Vagina (tissue), 2 donors: ENCODE data around the gene EHMT1. TPM values are rescaled to one million over a fixed set of nuclear protein-coding genes. Genes with fewer than 3 reads are reported as not detected.

Experiments used
- DNase-seq, 2 donors: peaks; one replicate each; pipeline ENCODE4 v3.0.0-alpha.2; 2017; ENCODE audit errors: extremely low spot score in 2 of 2
- H3K27ac ChIP-seq: fragments of 200-600 bp; sonication (generic); one replicate; pipeline ENCODE4 v1.5.1; 2019
- H3K27me3 ChIP-seq: fragments of 200-600 bp; sonication (generic); one replicate; pipeline ENCODE4 v1.5.1; 2019
- H3K36me3 ChIP-seq, 2 donors: fragments of 200-600 bp; sonication (generic); one replicate each; pipeline ENCODE4 v1.5.1; 2017 to 2019
- H3K4me1 ChIP-seq: fragments of 200-600 bp; sonication (generic); one replicate; pipeline ENCODE4 v1.5.1; 2019
- H3K4me3 ChIP-seq, 2 donors: fragments of 200-600 bp; sonication (generic); 1 replicate in 1 of 2; 2 replicates in 1 of 2; pipeline ENCODE4 v1.5.1; 2016 to 2019
- H3K9me3 ChIP-seq: fragments of 200-600 bp; sonication (generic); one replicate; pipeline ENCODE4 v1.5.1; 2019
- CTCF ChIP-seq, 3 experiments: fragments of 450-650 bp in 2 of 3; fragments of 200-600 bp in 1 of 3; sonication (generic) in 1 of 3; IDR thresholded peaks; one replicate each; pipeline ENCODE4 v1.5.1; 2017 to 2019; ENCODE audit warnings: antibody characterized with exemption in 3 of 3, mild to moderate bottlenecking in 2 of 3, moderate library complexity in 2 of 3
- POLR2A ChIP-seq, 2 donors: fragments of 450-650 bp; IDR thresholded peaks; one replicate each; pipeline ENCODE4 v1.6.1; 2017; ENCODE audit warnings: antibody characterized with exemption in 2 of 2, mild to moderate bottlenecking in 2 of 2, moderate library complexity in 2 of 2
- POLR2AphosphoS5 ChIP-seq, 2 donors: sonication (generic); formaldehyde crosslinking; IDR thresholded peaks; one replicate each; pipeline ENCODE4 v1.9.0; 2017; ENCODE audit warnings: antibody characterized with exemption in 2 of 2, mild to moderate bottlenecking in 2 of 2, low read depth in 1 of 2; ENCODE audit not compliant: insufficient read depth in 1 of 2
- intact Hi-C: fragments of 100-400 bp; cut with DNase I; formaldehyde crosslinking; loops from one replicate; pipeline ENCODE4 v1.15.1; 2023
- total RNA-seq: library from RNA; depleted of rRNA; stranded (reverse); fragments of >200 nt; gene quantifications from one replicate; pipeline ENCODE4 v1.2.3, GENCODE V29; 2016

EHMT1 gene
- total RNA-seq, 1 donor from 2014 or later = 65.8 TPM

GRCh38 chr9:137696136-137696925 is 77.5 kb downstream of the EHMT1 start:
- H3K36me3 ChIP-seq = no peaks in the 10 kb centered on the region
- TF ChIP-seq POLR2AphosphoS5 (IDR thresholded peaks at IDR 0.05; ENCODE audit: insufficient read depth in 1 of 2, low read depth in 1 of 2) = no peak
- TF ChIP-seq POLR2A (IDR thresholded peaks at IDR 0.05) = no peak
- no peak for TF ChIP-seq CTCF (IDR thresholded peaks at IDR 0.05)
- H3K27ac ChIP-seq = no peak overlapping the region
- H3K4me3 ChIP-seq = no peak overlapping the region
- DNase-seq = no peak
- intact Hi-C loops = no loop called here
- no peaks in the 10 kb centered on the region for H3K27me3 ChIP-seq
- H3K9me3 ChIP-seq = no peaks in the 10 kb centered on the region
- peaks cover 27% of the 10 kb centered on the region for H3K4me1 ChIP-seq

GRCh38 chr9:137697193-137697592 is 78.4 kb downstream of the EHMT1 start:
- no peaks in the 10 kb centered on the region for H3K27me3 ChIP-seq
- H3K36me3 ChIP-seq = no peaks in the 10 kb centered on the region
- H3K4me1 ChIP-seq = peaks cover 18% of the 10 kb centered on the region
- no peaks in the 10 kb centered on the region for H3K9me3 ChIP-seq
- H3K27ac ChIP-seq = no peak overlapping the region
- TF ChIP-seq POLR2A (IDR thresholded peaks at IDR 0.05) (no peak), CTCF (IDR thresholded peaks at IDR 0.05) (no peak), POLR2AphosphoS5 (IDR thresholded peaks at IDR 0.05; ENCODE audit: insufficient read depth in 1 of 2, low read depth in 1 of 2) (no peak)
- no peak overlapping the region for H3K4me3 ChIP-seq
- no peak for DNase-seq
- intact Hi-C loops = no loop called here

- TF ChIP-seq POLR2AphosphoS5 (IDR thresholded peaks at IDR 0.05; ENCODE audit: insufficient read depth in 1 of 2, low read depth in 1 of 2) = no peak
- TF ChIP-seq POLR2A (IDR thresholded peaks at IDR 0.05) = no peak
- TF ChIP-seq CTCF (IDR thresholded peaks at IDR 0.05) = no peak
- Histone ChIP-seq H3K36me3 (no peaks in the 10 kb centered on the region), H3K27ac (no peak overlapping the region), H3K4me3 (no peak overlapping the region), H3K9me3 (no peaks in the 10 kb centered on the region), H3K27me3 (no peaks in the 10 kb centered on the region), H3K4me1 (peaks cover 14% of the 10 kb centered on the region)
- DNase-seq = no peak
- intact Hi-C loops = no loop called here
These were observed 79.0 kb downstream of the EHMT1 start for GRCh38 chr9:137697832-137698231.

GRCh38 chr9:137700911-137701310 is 82.1 kb downstream of the EHMT1 start:
- no peak overlapping the region for H3K4me3 ChIP-seq
- no peaks in the 10 kb centered on the region for H3K27me3 ChIP-seq
- no peak for DNase-seq
- H3K9me3 ChIP-seq = no peaks in the 10 kb centered on the region
- H3K4me1 ChIP-seq = peaks cover 11% of the 10 kb centered on the region
- intact Hi-C loops = no loop called here
- H3K36me3 ChIP-seq = no peaks in the 10 kb centered on the region
- TF ChIP-seq CTCF (IDR thresholded peaks at IDR 0.05) (no peak), POLR2AphosphoS5 (IDR thresholded peaks at IDR 0.05; ENCODE audit: insufficient read depth in 1 of 2, low read depth in 1 of 2) (no peak), POLR2A (IDR thresholded peaks at IDR 0.05) (no peak)
- no peak overlapping the region for H3K27ac ChIP-seq

GRCh38 chr9:137702615-137703379 is 84.0 kb downstream of the EHMT1 start:
- Histone ChIP-seq H3K27ac (no peak overlapping the region), H3K4me3 (no peak overlapping the region), H3K9me3 (no peaks in the 10 kb centered on the region), H3K4me1 (peaks cover 29% of the 10 kb centered on the region), H3K36me3 (no peaks in the 10 kb centered on the region), H3K27me3 (no peaks in the 10 kb centered on the region)
- no peak for TF ChIP-seq CTCF (IDR thresholded peaks at IDR 0.05)
- TF ChIP-seq POLR2AphosphoS5 (IDR thresholded peaks at IDR 0.05; ENCODE audit: insufficient read depth in 1 of 2, low read depth in 1 of 2) = no peak
- TF ChIP-seq POLR2A (IDR thresholded peaks at IDR 0.05) = no peak
- no peak for DNase-seq
- intact Hi-C loops = no loop called here
